ENCODE results near the gene GRAMD2B. TPM values are rescaled to one million over a fixed set of nuclear protein-coding genes. Genes with fewer than 3 reads are reported as not detected.

Gene GRAMD2B
- total and polyA plus RNA-seq, 7 donors = 26.1 to 53.8 (median 44.4) TPM

- no peak overlapping the region for H3K4me3 ChIP-seq
- H3K9me3 ChIP-seq = no peaks in the 10 kb centered on the region
- no peak for DNase-seq
- H3K27ac ChIP-seq = peak overlapping the region in 3 of 4 donors; percentile 14 to 20 (median 17)
- 92% methylated on average over 1 of the region's 1 CpG for WGBS, 2 donors
- H3K36me3 ChIP-seq = peaks cover 20 to 64% (median 45%) of the 10 kb centered on the region in 4 donors
- peaks cover 0 to 29% (median 16%) of the 10 kb centered on the region in 4 donors for H3K4me1 ChIP-seq
- intact Hi-C loops (cut with DNase I) = no loop called here
- TF ChIP-seq CTCF (IDR thresholded peaks at IDR 0.05) (no peak), EP300 (IDR thresholded peaks at IDR 0.05) (no peak), POLR2AphosphoS5 (IDR thresholded peaks at IDR 0.05) (peak in 1 of 4 donors; percentile 27), POLR2A (IDR thresholded peaks at IDR 0.05) (no peak)
- no peaks in the 10 kb centered on the region for H3K27me3 ChIP-seq
Observed at GRCh38 chr5:126482591-126482990, 59.4 kb downstream of the GRAMD2B start.

DNA sequence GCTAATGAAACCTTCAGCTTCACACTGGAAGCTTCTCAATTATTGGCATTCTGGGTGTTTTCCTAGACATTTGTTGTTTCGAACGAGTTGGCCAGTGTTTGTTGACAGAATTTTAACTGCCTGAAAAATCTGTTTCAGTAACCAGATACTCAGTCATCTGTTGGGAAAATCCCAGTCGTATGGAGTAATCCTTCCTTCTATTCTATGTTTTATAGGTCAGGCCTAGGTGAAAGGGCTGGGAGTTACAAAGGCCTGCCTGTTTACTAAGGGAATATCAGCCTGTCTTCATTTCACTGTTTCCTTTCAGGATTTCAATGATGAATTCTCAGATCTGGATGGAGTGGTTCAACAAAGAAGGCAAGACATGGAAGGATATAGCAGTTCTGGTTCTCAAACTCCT lies 59.9 kb downstream of the GRAMD2B start:
- H3K4me3 ChIP-seq = no peak overlapping the region
- no peak for DNase-seq
- intact Hi-C loops (cut with DNase I) = no loop called here
- no peaks in the 10 kb centered on the region for H3K27me3 ChIP-seq
- H3K27ac ChIP-seq = peak overlapping the region in 2 of 4 donors; percentile 14 to 20
- 28 to 60% methylated on average over 3 of the region's 3 CpGs for WGBS, 2 donors
- peaks cover 0 to 24% (median 11%) of the 10 kb centered on the region in 4 donors for H3K4me1 ChIP-seq
- H3K36me3 ChIP-seq = peaks cover 26 to 70% (median 45%) of the 10 kb centered on the region in 4 donors
- H3K9me3 ChIP-seq = no peaks in the 10 kb centered on the region
- no peak for TF ChIP-seq POLR2A (IDR thresholded peaks at IDR 0.05)
- TF ChIP-seq CTCF (IDR thresholded peaks at IDR 0.05) = no peak
- TF ChIP-seq POLR2AphosphoS5 (IDR thresholded peaks at IDR 0.05) = no peak
- no peak for TF ChIP-seq EP300 (IDR thresholded peaks at IDR 0.05)

GRCh38 chr5:126484253-126484652 lies 61.0 kb downstream of the GRAMD2B start:
- 87 to 88% methylated on average over 2 of the region's 2 CpGs for WGBS, 2 donors
- Histone ChIP-seq H3K4me1 (peaks cover 0 to 17% (median 8%) of the 10 kb centered on the region in 4 donors), H3K36me3 (peaks cover 30 to 81% (median 49%) of the 10 kb centered on the region in 4 donors), H3K27ac (no peak overlapping the region), H3K9me3 (no peaks in the 10 kb centered on the region), H3K4me3 (no peak overlapping the region), H3K27me3 (no peaks in the 10 kb centered on the region)
- no peak for DNase-seq
- intact Hi-C loops (cut with DNase I) = no loop called here
- TF ChIP-seq POLR2A (IDR thresholded peaks at IDR 0.05) = no peak
- TF ChIP-seq CTCF (IDR thresholded peaks at IDR 0.05) = no peak
- no peak for TF ChIP-seq EP300 (IDR thresholded peaks at IDR 0.05)
- no peak for TF ChIP-seq POLR2AphosphoS5 (IDR thresholded peaks at IDR 0.05)

DNA sequence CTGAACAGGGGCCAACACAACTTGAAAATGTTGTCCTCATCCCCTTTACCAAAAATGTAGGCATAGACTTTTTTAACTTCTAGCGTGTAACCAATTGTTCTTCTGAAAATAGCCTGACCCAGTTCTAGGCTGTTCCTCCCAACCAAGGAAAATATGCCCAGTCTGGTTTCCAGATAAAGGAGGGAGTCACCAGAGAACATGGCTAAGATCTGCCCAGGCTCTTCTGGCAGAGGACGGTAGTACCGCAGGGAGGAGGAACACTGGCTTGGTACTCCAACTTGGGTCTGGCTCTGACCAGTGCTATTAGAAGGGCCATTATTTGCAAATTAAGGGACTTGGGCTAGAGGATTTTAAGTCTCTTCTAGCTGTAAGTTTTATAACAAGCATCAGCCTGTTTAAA lies 63.1 kb downstream of the GRAMD2B start:
- peaks cover 30 to 91% (median 46%) of the 10 kb centered on the region in 4 donors for H3K36me3 ChIP-seq
- WGBS, 2 donors = 93 to 96% methylated on average over 3 of the region's 3 CpGs
- H3K27ac ChIP-seq = no peak overlapping the region

More for the DNA sequence above, 63.1 kb downstream of the GRAMD2B start:
- Histone ChIP-seq H3K4me1 (peaks cover 0 to 17% (median 9%) of the 10 kb centered on the region in 4 donors), H3K4me3 (no peak overlapping the region), H3K9me3 (no peaks in the 10 kb centered on the region), H3K27me3 (no peaks in the 10 kb centered on the region)
- TF ChIP-seq POLR2A (IDR thresholded peaks at IDR 0.05) (no peak), POLR2AphosphoS5 (IDR thresholded peaks at IDR 0.05) (no peak), EP300 (IDR thresholded peaks at IDR 0.05) (no peak), CTCF (IDR thresholded peaks at IDR 0.05) (no peak)
- no peak for DNase-seq
- intact Hi-C loops (cut with DNase I) = no loop called here
